Measurements from ENCODE around the gene SMG5.

Gene SMG5

GRCh38 chr1:156214024-156214748 lies 68.4 kb downstream of the SMG5 start:
- peak overlapping the region; percentile 98 for H3K27ac ChIP-seq
- H3K36me3 ChIP-seq = peaks cover 46% of the 10 kb centered on the region
- TF ChIP-seq CTCF (IDR thresholded peaks at IDR 0.05; ENCODE audit: low read depth, low read length) = no peak
- no peaks in the 10 kb centered on the region for H3K27me3 ChIP-seq (ENCODE audit: insufficient read depth, low read depth, severe bottlenecking)
- H3K4me3 ChIP-seq (ENCODE audit: low read depth, low read length) = peak overlapping the region; percentile 81
- no peaks in the 10 kb centered on the region for H3K9me3 ChIP-seq (ENCODE audit: severe bottlenecking)
- no peak for DNase-seq

- H3K36me3 ChIP-seq = peaks cover 52% of the 10 kb centered on the region
- no peak for DNase-seq
- no peak for TF ChIP-seq CTCF (IDR thresholded peaks at IDR 0.05; ENCODE audit: low read depth, low read length)
- H3K27ac ChIP-seq = peak overlapping the region; percentile 98
- H3K4me3 ChIP-seq (ENCODE audit: low read depth, low read length) = peak overlapping the region; percentile 81
- no peaks in the 10 kb centered on the region for H3K27me3 ChIP-seq (ENCODE audit: insufficient read depth, low read depth, severe bottlenecking)
- no peaks in the 10 kb centered on the region for H3K9me3 ChIP-seq (ENCODE audit: severe bottlenecking)
These were observed 69.0 kb downstream of the SMG5 start for GRCh38 chr1:156213644-156213966.

GRCh38 chr1:156212833-156213643 lies 69.6 kb downstream of the SMG5 start, which contains the start of gene PMF1:
PMF1 (plus strand) TSS chr1:156213007; CDS start chr1:156213016, 9 bp downstream.
- H3K27me3 ChIP-seq (ENCODE audit: insufficient read depth, low read depth, severe bottlenecking) = no peaks in the 10 kb centered on the region
- peak within 1 kb of the TSS; percentile 81 for H3K4me3 ChIP-seq (ENCODE audit: low read depth, low read length)
- peak; percentile 100 for DNase-seq
- peak within 1 kb of the TSS; percentile 98 for H3K27ac ChIP-seq
- no peaks in the 10 kb centered on the region for H3K9me3 ChIP-seq (ENCODE audit: severe bottlenecking)
- no peak for TF ChIP-seq CTCF (IDR thresholded peaks at IDR 0.05; ENCODE audit: low read depth, low read length)
- peaks cover 51% of the 10 kb centered on the region for H3K36me3 ChIP-seq

- H3K27me3 ChIP-seq (ENCODE audit: insufficient read depth, low read depth, severe bottlenecking) = no peaks in the 10 kb centered on the region
- H3K27ac ChIP-seq = peak overlapping the region; percentile 98
- peaks cover 56% of the 10 kb centered on the region for H3K36me3 ChIP-seq
- no peak for DNase-seq
- no peaks in the 10 kb centered on the region for H3K9me3 ChIP-seq (ENCODE audit: severe bottlenecking)
- TF ChIP-seq CTCF (IDR thresholded peaks at IDR 0.05; ENCODE audit: low read depth, low read length) = no peak
- peak overlapping the region; percentile 81 for H3K4me3 ChIP-seq (ENCODE audit: low read depth, low read length)
These were observed 70.5 kb downstream of the SMG5 start for GRCh38 chr1:156212130-156212529.

- no peak for DNase-seq
- Histone ChIP-seq H3K4me3 (ENCODE audit: low read depth, low read length) (no peak overlapping the region), H3K9me3 (ENCODE audit: severe bottlenecking) (no peaks in the 10 kb centered on the region), H3K27me3 (ENCODE audit: insufficient read depth, low read depth, severe bottlenecking) (no peaks in the 10 kb centered on the region), H3K36me3 (peaks cover 63% of the 10 kb centered on the region), H3K27ac (no peak overlapping the region)
- no peak for TF ChIP-seq CTCF (IDR thresholded peaks at IDR 0.05; ENCODE audit: low read depth, low read length)
These were observed 71.4 kb downstream of the SMG5 start for GRCh38 chr1:156211243-156211642.
